Measurements from ENCODE around the gene BCAR3.

DNA sequence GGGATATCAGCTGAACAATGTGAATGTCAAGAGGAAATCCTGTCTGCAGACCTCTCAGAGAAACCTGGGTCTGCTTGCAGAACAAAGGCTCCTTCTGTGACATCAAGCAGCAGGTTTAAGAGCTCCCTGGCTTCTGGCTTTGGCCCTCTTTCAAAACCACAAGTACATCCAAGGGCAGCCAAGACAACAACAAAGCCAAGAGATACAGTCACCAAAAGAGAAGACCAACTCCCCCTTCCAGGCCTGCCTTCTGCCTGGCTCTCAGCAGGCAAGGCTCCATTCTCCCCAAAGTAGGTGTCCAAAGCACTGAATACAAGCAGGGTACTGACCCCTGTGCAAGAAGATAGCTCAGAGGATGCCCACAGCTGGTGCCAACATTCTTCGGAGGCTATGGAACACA, 11.5 kb downstream of the BCAR3 start:
- TF ChIP-seq, protein P1, sequence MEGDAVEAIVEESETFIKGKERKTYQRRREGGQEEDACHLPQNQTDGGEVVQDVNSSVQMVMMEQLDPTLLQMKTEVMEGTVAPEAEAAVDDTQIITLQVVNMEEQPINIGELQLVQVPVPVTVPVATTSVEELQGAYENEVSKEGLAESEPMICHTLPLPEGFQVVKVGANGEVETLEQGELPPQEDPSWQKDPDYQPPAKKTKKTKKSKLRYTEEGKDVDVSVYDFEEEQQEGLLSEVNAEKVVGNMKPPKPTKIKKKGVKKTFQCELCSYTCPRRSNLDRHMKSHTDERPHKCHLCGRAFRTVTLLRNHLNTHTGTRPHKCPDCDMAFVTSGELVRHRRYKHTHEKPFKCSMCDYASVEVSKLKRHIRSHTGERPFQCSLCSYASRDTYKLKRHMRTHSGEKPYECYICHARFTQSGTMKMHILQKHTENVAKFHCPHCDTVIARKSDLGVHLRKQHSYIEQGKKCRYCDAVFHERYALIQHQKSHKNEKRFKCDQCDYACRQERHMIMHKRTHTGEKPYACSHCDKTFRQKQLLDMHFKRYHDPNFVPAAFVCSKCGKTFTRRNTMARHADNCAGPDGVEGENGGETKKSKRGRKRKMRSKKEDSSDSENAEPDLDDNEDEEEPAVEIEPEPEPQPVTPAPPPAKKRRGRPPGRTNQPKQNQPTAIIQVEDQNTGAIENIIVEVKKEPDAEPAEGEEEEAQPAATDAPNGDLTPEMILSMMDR (IDR thresholded peaks at IDR 0.05) = no peak
- TF ChIP-seq, protein P2, sequence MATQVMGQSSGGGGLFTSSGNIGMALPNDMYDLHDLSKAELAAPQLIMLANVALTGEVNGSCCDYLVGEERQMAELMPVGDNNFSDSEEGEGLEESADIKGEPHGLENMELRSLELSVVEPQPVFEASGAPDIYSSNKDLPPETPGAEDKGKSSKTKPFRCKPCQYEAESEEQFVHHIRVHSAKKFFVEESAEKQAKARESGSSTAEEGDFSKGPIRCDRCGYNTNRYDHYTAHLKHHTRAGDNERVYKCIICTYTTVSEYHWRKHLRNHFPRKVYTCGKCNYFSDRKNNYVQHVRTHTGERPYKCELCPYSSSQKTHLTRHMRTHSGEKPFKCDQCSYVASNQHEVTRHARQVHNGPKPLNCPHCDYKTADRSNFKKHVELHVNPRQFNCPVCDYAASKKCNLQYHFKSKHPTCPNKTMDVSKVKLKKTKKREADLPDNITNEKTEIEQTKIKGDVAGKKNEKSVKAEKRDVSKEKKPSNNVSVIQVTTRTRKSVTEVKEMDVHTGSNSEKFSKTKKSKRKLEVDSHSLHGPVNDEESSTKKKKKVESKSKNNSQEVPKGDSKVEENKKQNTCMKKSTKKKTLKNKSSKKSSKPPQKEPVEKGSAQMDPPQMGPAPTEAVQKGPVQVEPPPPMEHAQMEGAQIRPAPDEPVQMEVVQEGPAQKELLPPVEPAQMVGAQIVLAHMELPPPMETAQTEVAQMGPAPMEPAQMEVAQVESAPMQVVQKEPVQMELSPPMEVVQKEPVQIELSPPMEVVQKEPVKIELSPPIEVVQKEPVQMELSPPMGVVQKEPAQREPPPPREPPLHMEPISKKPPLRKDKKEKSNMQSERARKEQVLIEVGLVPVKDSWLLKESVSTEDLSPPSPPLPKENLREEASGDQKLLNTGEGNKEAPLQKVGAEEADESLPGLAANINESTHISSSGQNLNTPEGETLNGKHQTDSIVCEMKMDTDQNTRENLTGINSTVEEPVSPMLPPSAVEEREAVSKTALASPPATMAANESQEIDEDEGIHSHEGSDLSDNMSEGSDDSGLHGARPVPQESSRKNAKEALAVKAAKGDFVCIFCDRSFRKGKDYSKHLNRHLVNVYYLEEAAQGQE (IDR thresholded peaks at IDR 0.05; ENCODE audit: insufficient read depth in 1 of 2, low read depth in 2 of 2, low read length in 1 of 2) = no peak
- peak; percentile 32; the same call in 1 of the 2 replicates for TF ChIP-seq POLR2AphosphoS5 (IDR thresholded peaks at IDR 0.05; ENCODE audit: low read depth, low read length)
- no peak for TF ChIP-seq SIN3A (IDR thresholded peaks at IDR 0.05; ENCODE audit: borderline replicate concordance, insufficient read depth, low read depth, low read length)
- TF ChIP-seq TCF7L2 (IDR thresholded peaks at IDR 0.05; ENCODE audit: low read depth, low read length) = 0 out of 2 replicates have a peak, but pooled peaks have one; percentile 54

Data from Panc1 (cell line).